ENCODE data around the gene PCGF3. TPM values are rescaled to one million over a fixed set of nuclear protein-coding genes. Genes with fewer than 3 reads are reported as not detected.
"Not testable (repeated sequence)": the region's sequence is repeated elsewhere in the genome, so short reads cannot be mapped to it uniquely, and the experiment has no call there.

PCGF3 gene
- total RNA-seq, 1 donor: 40.6 TPM

DNA sequence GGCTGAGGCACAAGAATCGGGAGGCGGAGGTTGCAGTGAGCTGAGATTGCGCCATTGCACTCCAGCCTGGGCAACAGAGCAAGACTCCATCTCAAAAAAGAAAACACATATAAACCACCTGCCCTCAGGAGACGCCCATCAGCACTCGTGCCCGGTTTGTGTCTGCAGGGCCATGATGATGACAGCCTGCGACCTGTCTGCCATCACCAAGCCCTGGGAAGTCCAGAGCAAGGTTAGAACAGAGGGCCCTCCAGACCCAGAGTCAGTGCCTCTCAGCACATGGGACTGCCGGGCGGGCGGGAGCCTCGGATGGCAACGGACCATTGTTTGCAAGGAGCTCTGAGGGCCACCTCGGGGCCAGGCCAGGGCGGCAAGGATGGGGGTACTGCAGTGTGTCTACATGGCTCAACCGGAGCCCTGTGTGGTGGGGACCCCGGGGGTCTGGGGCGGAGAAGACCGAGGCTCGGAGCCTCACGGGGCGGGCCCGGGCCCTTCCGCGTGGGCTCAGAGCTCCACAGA lies 40.9 kb upstream of the PCGF3 start:
- no peak for DNase-seq (ENCODE audit: low read depth)
- TF ChIP-seq, protein P1, sequence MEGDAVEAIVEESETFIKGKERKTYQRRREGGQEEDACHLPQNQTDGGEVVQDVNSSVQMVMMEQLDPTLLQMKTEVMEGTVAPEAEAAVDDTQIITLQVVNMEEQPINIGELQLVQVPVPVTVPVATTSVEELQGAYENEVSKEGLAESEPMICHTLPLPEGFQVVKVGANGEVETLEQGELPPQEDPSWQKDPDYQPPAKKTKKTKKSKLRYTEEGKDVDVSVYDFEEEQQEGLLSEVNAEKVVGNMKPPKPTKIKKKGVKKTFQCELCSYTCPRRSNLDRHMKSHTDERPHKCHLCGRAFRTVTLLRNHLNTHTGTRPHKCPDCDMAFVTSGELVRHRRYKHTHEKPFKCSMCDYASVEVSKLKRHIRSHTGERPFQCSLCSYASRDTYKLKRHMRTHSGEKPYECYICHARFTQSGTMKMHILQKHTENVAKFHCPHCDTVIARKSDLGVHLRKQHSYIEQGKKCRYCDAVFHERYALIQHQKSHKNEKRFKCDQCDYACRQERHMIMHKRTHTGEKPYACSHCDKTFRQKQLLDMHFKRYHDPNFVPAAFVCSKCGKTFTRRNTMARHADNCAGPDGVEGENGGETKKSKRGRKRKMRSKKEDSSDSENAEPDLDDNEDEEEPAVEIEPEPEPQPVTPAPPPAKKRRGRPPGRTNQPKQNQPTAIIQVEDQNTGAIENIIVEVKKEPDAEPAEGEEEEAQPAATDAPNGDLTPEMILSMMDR (IDR thresholded peaks at IDR 0.05; ENCODE audit: insufficient read depth, low read depth, low read length): no peak

DNA sequence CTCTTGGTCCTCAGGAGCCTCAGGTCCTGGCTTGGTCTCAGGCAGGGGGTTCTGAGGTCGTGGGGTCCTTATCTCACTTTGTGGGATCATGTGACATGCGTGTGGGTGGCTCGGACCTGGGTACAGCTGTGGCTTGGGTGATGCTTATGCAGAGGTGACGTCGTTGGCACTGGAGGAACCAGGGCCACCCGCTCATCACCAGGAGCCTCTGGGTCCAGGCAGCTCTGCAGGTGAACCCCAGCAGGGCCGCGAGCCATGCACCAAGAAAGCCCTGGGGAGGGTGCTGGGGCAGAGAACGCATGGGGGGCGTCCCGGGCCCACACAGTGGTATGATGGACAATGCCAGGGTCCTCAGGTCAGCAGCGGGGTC lies 40.3 kb upstream of the PCGF3 start:
- TF ChIP-seq, protein P1 (IDR thresholded peaks at IDR 0.05; ENCODE audit: insufficient read depth, low read depth, low read length): no peak
- DNase-seq (ENCODE audit: low read depth): no peak
- H3K4me3 ChIP-seq (ENCODE audit: low read depth, low read length): no peak overlapping the region

More for the DNA sequence above, 40.9 kb upstream of the PCGF3 start:
- H3K4me3 ChIP-seq (ENCODE audit: low read depth, low read length): no peak overlapping the region

DNA sequence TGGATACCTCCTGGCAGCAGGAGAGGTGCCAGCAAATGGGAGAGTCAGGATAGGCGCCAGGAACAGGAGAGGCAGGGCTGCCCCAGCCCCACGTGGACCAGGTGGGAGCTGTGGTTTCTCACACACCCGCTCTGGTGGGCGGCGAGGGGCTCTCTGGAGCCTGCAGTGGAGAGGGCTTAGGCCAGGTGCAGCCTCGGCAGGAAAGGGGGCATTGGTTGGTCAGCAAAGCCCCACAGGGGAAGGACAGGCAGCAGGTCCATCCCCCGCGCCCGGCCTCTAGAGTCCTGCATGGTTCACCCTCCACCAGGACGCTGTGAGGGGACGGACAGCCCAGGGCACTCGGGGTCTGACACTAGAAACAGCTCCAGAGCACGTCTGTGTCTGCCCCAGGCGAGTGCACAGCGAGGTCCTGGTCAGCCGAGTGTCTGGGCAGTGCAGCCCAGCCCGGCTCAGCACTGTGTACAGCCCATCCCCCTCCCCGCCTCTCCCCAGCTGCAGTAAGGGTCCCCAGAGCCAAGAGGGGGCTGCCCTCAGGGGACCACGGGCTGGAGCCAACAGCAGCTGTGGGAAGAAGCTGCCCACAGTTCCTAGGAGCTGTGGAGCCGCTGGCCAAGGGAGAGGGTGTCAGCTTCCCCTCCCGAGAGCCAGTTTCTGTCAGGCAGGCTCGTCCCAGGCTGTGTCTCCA lies 39.7 kb upstream of the PCGF3 start:
- DNase-seq (ENCODE audit: low read depth): no peak
- H3K4me3 ChIP-seq (ENCODE audit: low read depth, low read length): no peak overlapping the region
- TF ChIP-seq, protein P1 (IDR thresholded peaks at IDR 0.05; ENCODE audit: insufficient read depth, low read depth, low read length): no peak

DNA sequence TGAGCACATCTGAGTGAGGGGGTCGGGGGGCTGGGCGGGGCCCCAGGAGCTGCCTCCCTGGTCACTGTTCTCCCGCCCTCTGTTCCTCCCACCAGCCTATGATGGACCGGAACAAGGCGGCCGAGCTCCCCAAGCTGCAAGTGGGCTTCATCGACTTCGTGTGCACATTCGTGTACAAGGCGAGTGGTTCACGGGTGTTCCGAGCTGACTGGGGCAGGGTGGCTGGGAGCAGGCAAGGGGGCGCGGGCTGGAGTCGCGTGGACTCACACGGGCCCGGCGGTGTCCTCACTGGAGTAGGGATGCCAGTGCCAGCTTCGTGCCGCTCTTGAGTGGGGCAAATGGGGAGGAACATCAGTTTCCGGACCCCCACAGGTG lies 39.2 kb upstream of the PCGF3 start:
- TF ChIP-seq, protein P1 (IDR thresholded peaks at IDR 0.05; ENCODE audit: insufficient read depth, low read depth, low read length): no peak
- no peak for DNase-seq (ENCODE audit: low read depth)
- H3K4me3 ChIP-seq (ENCODE audit: low read depth, low read length): no peak overlapping the region

DNA sequence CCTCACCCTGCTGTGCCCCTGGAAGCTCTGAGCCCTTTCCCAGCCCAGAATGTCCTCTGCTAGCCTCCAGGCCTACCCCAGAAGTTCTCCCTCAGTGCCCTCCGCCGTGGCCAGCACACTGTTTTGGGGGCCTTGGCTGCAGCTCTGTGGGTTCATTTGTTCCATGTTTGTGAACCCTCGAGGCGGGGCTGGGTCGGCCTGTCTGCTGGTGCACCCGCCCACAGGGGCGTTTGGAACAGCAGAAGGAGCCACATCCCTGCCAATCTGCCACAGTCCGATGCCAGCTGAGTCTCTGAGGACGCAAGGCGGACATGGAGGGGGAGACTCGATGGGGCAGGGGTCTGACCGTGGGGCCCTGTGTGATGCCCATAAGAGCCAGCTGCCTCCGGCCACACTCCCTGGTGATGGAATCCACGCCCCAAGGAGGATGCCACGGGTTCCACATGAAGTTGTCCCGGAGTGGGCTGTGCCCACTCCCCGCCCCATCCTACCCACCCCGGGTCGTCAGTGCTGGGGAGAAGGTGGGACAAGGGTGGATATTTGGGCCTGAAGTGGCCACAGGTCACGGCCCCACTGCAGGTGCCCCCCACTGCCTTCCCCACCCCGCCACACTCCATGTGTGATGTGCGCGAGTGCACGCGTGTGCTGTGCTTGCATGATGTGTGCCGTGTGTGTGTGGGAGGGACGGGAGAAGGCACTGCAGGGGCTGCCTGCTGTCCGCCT lies 38.6 kb upstream of the PCGF3 start:
- TF ChIP-seq, protein P1 (IDR thresholded peaks at IDR 0.05; ENCODE audit: insufficient read depth, low read depth, low read length): no peak
- no peak overlapping the region for H3K4me3 ChIP-seq (ENCODE audit: low read depth, low read length)
- DNase-seq (ENCODE audit: low read depth): no peak

DNA sequence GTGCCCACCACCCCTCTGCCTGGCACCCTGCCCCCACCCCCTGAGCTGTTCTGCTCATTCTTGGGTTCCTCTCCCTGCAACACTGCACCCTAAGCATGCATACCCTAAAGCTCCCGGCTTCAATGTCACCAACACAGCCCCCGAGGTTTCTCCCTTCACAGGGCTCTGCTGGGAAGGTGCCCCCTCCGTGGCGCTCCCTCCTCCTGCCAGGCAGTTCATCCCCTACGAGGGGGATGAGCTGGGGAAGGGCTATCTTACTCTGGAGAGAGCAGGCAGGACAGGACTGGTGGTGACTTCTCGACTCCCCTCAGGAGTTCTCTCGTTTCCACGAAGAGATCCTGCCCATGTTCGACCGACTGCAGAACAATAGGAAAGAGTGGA lies 38.1 kb upstream of the PCGF3 start:
- TF ChIP-seq, protein P1 (IDR thresholded peaks at IDR 0.05; ENCODE audit: insufficient read depth, low read depth, low read length): no peak
- no peak for DNase-seq (ENCODE audit: low read depth)
- H3K4me3 ChIP-seq (ENCODE audit: low read depth, low read length): no peak overlapping the region

DNA sequence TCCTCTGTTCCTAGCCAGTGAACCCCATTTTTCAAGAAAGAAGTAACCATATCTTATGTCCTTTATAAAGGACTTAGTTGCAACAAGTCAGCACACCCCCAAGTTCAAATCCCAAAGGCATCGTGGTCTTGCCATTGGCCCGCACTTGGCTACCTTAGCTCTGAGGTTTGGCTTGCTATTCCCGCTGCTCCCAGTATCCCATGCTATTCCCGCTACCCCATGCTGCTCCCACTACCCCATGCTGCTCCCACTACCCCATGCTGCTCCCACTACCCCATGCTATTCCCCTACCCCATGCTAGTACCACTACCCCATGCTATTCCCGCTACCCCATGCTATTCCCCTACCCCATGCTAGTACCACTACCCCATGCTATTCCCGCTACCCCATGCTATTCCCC lies 37.4 kb upstream of the PCGF3 start:
- not testable (repeated sequence) for H3K4me3 ChIP-seq (ENCODE audit: low read depth, low read length); DNase-seq (ENCODE audit: low read depth)

DNA sequence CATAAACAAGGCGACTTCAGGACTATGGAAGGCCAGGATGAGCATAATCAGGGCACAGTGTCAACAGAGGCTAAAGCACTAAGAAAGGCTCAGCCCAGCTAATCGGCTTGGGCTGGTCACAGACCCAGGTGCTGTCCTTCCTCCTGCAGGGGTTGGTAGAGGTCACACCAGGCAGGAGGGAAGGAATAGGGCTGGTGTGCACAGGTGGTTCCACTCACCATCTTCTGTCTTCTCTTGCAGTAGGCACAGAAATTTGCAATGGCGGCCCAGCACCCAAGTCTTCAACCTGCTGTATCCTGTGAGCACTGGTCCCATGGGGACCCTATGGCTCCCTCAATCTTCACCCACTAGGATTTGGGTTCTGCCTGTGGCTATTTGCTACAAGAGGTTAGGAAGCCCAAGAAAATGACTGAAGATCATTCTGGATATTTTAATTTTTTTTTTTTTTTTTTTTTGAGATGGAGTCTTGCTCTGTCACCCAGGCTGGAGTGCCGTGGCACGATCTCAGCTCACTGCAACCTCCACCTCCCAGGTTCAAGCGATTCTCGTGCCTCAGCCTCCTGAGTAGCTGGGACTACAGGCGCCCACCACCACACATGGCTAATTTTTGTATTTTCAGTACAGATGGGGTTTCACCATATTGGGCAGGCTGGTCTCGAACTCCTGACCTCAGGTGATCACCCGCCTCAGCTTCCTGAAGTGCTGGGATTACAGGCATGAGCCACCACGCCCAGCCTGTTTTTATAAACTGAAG lies 35.6 kb upstream of the PCGF3 start:
- not testable (repeated sequence) for H3K4me3 ChIP-seq (ENCODE audit: low read depth, low read length); DNase-seq (ENCODE audit: low read depth)

Measured in fibroblast of villous mesenchyme (primary cell).